Measurements from ENCODE around the gene UBAP2L.
"Not testable (repeated sequence)": the region's sequence is repeated elsewhere in the genome, so short reads cannot be mapped to it uniquely, and the experiment has no call there.

The UBAP2L gene

DNA sequence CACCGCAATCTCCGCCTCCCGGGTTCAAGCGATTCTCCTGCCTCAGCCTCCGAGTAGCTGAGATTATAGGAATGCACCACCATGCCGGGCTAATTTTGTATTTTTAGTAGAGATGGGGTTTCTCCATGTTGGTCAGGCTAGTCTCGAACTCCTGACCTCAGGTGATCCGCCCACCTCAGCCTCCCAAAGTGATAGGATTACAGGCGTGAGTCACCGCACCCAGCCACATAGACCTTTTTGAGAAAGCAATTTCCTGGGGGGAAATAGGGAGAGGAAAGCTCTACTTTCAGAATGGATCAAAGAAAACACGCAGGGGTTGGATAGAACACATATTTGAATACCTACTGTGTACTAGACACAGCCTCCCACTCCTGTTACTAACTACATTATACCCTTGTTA lies 15.0 kb upstream of the UBAP2L start:
- not testable (repeated sequence) for DNase-seq (ENCODE audit: low read depth)

DNA sequence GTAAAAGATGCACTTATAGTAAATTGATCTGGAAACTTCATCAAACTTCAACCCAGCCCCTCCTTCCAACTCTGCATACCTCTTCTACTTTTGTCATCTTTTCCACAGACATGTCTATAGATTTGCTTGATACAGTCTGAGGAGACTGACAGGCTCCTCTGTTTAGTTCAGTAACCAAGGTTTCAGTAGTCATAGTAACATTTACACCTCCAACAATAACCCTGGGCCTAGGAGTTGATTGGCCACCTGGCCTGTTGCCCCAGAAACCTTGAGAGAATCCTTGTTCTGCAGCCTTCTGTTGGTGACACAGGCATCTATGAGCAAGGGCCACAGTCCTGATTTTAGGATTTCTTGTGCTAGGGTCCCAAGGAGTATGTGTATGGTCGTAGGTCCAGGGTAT lies 14.6 kb upstream of the UBAP2L start, which contains the start of gene CFAP141:
Gene CFAP141 (minus strand): TSS at position 138 of the 400 bp plus-strand sequence. CDS start 26 bp downstream, at position 112.
- DNase-seq (ENCODE audit: low read depth) = no peak

DNA sequence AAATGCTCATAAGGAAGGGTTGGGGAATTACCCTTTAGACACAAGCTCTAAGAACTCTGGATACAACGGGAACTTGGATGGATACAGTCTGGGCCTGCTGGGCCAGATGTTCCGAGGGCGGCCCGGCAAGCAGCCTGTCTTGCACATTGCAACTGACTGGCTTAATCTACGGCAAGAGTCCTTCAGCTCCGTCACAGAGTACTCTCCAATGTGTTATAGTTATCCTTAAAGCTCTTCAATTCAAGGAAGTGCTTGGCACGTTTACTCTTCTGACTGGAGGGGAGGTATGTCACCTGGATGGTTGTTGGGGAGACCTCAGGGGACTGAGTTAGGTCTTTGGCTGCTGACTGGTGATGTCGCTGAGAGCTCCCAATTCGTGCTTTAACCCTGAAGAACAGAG lies 13.5 kb upstream of the UBAP2L start:
- DNase-seq (ENCODE audit: low read depth) = no peak

DNA sequence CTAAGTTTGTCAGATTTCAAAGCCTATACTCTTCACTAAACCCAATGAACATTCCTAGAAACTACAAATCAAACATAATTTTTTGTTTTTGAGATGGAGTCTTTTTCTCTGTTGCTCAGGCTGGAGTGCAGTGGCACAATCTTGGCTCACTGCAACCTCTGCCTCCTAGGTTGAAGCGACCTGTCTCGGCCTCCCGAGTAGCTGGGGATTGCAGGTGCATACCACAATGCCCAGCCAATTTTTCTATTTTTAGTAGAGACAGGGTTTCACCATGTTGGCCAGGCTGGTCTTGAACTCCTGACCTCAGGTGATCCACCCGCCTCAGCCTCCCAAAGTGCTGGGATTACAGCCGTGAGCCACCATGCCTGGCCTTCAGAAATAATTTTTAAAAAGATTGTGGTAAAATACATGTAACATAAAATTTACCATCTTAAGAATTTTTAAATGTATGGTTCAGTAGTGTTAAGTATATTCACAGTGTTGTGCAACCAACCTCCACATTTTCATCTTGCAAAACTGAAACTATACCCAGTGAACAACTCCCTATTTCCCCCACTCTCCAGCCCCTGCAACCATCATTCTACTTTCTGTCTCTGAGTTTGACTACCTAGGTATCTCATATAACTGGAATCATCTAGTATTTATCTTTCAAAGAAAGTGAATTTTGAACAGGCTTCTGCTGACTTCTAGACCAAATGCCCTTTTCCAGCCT lies 11.9 kb upstream of the UBAP2L start:
- no peak for DNase-seq (ENCODE audit: low read depth)

DNA sequence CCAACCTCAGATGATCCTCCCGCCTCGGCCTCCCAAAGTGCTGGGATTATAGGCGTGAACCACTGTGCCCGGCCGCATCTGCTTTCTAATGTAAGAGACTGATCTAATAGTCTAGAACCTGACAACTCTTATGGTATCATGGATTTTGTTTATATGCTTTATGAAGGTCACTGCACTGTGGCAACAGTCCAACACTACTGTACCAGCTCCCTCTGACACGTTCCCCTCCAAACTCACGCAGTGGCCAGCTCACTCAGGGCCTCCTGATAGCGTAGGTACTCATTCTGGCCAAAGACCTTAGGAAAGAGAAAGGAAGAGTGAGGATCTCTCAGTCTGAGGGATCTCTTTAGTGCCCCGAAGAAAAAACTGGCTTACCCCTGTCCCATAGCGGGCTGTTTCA lies 8.7 kb upstream of the UBAP2L start:
- no peak for DNase-seq (ENCODE audit: low read depth)

DNA sequence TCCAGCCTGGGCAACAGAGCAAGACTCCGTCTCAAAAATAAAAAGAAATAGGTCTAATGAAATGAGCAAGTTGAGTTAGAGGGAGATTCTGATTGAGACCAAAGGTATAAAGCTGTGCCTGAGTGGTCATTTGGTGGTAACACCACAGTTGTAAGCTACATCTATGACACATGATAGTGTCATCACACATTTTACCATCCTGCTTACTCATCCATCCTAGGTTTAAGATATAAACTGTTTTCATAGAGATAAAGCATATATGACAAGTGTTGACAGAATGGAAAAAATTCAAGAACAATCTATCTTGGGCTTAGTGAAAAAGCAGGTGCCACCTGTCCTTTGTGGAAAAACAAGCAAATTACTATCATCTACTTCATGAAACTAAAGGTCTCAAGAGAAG lies 7.5 kb upstream of the UBAP2L start:
- DNase-seq (ENCODE audit: low read depth) = no peak

DNA sequence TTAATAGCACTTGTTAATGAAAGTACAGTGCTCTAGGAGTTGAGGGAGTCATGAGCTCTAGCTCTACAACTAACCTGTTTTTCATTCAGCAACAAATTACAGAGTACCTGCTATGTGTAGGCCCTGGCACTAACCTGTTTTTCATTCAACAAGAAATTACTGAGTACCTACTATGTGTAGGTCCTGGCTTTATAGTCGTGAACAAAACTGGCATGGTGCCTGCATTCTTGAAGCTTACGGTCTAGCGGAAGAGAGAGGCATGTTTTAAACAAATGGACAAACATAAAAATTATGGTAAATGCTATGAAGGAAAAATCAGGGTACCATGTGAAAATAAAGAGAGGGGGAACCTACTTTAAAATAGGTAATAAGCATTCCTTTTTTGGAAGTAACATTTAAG lies 2.2 kb upstream of the UBAP2L start:
- no peak for DNase-seq (ENCODE audit: low read depth)

DNA sequence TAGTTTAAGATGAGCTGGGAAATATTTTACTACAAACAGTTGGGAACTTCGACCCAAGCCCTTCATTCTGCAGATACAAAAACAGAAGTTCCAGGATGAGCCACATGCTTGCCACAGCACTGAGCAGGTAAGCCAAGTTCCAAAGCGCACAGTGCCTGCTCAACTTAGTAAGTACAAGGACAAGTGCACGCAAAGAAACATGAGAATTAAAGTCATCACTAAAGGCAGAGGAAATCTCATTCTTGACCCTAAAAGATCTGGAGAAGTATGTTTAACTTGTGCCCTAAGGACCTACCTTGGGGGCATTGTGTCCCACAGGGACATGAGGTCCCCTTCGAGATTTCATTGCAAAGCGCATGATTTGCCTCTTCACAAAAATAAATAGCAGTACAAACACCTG lies 1.2 kb upstream of the UBAP2L start:
- no peak for DNase-seq (ENCODE audit: low read depth)

DNA sequence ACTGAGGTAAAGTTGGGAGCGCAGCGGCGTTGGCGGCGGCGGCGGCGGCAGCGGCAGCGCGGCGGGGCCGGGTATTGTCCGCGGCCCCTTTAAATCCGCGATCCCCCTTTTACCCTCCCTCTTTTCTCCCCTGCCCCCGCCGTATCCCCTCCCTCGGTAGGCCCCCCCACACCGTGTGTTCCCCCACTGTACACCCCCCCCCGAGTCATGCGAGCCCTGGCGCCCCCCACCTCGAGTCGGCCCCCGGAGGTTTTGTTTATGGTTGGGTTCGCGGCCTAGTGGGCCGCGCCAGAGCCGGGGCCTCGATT lies 169 bp downstream of the UBAP2L start:
- no peak for DNase-seq (ENCODE audit: low read depth)

DNA sequence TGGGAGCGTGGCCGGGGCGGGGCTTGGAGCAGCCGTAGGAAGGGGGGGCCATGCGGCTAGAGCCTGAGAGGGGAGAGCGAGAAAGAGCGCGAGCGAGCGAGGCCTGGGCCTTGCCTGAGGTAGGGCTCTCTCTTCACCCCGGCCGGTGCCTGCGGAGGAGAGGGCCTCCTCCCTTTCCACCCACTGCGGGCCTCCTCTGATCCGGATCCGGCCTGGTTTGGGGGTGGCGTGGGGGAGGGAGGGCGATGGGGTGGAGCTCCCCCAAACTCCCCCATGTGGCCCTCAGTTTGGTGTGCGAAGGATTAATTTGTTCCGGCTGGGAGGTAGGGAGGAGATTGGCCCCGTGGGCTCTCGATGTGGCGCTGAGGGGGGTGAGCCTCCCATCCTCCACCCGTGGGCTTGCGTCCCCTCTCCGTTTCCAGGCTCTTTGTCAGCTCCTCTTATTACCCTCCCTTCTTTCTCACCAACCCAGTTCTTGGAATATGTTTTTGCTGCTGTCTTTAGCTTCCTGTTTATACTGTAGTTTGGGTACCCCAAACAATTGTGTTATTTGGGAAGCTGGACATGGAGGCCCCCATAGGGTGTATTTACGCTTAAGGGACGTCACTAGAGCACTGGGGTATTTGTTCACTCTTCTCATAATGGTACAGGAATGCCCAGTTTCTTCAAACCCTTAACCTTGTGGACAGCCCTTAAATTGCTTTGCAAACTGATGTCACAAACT lies 685 bp downstream of the UBAP2L start:
- DNase-seq (ENCODE audit: low read depth) = no peak

DNA sequence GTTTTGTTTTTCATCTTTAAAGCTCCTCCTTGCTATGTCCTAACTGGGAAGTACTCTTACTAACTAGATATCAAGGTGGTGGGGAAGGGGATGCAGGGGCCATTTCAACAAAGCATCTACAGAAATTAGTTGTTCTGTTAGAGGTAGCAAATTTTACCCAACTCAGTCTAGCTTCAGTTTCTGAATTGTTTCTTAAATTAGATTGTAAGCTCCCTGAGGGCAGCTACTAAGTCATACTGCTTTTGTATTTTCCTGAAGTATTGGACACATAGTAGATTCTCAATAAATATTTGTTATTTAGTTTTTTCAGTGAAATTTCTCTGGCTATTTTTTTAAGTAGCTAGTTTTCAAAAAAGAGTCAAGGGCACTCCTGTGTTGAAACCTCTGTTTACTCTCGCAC lies 1.8 kb downstream of the UBAP2L start:
- no peak for DNase-seq (ENCODE audit: low read depth)

DNA sequence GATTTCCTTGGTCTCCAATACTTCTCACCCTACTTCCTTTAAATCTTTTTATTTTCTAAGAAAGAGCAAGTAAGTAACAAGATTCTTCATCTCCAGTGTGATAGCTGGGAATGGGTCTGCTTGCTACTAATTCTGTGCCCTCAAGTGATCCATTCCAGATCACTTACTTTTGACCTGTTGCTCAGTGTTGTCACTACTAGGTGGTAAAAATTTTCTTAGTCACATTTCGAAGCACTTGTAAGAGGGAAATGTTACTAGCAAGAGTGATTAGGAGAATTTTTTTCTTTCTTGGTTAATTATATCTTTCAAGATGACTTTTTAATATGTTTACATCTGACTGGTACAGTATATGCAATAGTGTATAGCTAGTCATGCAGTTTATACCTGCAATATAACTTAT lies 2.2 kb downstream of the UBAP2L start:
- DNase-seq (ENCODE audit: low read depth) = no peak

DNA sequence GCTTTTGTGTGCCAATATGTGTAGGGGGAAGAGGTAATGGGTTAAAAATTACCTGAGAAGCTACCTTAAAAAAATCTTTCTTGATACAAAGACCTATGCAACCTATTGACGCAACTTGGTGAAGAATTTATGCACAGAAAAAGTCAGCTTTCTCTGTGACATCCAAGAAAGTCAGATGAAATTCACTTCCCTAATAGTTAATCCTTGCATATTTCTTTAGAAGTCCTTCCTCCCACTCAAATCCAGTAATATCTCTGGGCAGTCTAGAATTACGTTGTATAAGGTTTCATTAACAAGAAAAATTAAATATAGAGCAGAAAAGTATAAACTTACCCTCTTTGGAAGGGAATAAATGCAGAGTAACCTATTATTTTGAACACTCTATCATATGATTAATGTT lies 2.9 kb downstream of the UBAP2L start:
- no peak for DNase-seq (ENCODE audit: low read depth)

DNA sequence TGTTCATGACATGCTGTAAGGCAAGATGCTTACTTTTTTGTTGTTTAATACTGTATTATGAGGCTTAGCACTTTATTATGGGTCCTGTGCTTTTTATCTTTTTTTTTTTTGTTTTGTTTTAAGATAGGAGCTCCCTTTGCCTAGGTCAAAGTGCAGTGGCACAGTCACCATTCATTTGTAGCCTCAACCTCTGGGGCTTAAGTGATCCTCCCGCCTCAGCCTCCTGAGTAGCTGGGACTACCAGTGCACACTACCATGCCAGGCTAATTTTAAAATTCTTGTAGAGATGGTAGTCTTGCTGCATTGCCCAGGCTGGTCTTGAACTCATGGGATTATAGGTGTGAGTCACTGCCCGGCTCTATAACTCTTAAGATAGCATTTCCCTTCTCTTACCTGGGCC lies 4.6 kb downstream of the UBAP2L start:
- DNase-seq (ENCODE audit: low read depth) = no peak

DNA sequence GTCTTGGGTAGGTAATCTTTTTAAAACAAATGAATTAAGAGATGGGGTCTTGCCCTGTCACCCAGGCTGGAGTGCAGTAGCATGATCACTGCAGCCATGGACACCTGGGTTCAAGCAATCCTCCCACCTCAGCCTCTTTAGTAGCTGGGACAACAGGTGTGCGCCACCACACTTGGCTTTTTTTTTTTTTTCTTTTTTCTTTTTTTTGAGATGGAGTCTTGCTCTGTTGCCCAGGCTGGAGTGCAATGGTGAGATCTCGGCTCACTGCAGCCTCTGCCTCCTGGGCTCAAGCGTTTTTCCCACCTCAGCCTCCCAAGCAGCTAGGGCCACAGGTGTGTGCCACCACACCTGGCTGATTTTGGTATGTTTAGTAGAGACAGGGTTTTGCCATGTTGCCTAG lies 10.4 kb downstream of the UBAP2L start:
- not testable (repeated sequence) for DNase-seq (ENCODE audit: low read depth)

DNA sequence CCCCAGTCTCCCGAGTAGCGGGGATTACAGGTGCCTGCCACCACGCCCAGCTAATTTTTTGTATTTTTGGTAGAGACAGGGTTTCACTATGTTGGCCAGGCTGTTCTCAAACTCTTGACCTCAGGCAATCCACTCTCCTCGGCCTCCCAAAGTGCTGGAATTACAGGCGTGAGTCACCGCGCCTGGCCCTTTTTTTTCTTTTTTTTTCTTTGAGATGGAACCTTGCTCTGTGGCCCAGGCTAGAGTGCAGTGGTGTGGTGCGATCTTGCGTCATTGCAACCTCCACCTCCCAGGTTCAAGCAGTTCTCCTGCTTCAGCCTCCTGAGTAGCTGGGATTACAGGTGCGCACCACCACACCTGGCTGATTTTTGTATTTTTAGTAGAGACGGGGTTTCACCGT lies 12.4 kb downstream of the UBAP2L start:
- DNase-seq (ENCODE audit: low read depth) = not testable (repeated sequence)

DNA sequence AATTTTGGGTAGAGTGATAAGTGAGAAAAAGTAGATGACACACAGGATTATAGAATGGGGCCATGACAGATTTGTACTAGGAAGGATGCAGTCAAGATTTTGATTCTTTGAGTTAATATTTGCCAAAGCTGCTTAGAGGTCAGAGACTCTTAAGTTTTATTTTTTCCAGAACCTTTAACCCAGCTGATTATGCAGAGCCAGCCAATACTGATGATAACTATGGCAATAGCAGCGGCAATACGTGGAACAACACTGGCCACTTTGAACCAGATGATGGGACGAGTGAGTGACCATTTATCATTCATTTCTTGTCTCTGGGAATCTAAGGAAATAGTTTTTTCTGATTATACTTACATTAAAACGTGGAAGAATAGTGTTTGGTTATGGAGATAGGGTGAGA lies 16.1 kb downstream of the UBAP2L start:
- no peak for DNase-seq (ENCODE audit: low read depth)

DNA sequence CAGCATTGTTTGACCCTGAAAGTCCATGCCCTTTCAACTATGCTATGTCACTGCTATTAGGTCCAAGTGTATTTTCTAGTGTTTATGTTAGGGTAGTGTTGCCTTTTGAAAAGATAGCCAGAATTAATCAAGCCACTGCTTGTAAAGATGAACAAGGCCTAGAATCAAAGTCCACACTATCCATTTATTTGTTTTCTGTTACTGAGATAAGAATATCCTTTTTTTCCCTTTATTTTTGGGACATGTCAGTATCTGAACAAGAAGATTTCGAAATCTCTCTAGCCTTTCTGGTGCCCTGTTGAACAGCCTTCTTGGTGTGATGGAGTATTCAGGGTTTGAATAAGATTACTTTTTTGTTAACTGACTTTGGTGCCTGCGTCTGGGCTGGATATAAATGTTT lies 16.7 kb downstream of the UBAP2L start:
- DNase-seq (ENCODE audit: low read depth) = no peak

DNA sequence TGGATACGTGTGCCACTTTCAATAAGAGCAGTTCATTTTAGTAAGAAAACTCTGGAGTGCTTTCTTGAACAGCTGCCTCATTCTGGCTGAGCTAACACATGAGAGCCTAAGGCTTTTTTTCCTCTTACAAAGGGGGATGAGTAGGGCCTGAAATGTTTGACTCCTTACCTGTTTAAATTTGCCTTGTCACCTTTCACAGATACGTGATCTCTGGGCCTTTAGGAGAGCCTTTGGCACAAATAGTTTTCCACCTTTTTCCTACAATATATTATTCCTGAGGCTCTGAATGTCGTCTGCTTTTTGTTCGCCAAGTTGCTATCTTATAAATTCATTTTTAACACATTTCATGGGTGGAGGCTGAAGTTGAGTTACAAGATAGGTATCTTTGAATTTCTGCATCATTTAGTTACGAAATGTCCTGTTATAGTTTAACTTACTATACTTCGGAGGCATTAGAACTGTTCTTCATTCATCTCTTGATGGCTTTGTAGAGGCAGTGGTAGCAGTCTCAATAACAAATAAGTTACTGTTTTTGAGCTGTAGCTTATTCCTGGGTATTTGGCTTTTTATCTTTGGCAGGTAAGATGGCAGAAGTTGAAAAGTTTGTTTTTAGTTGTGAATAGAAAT lies 17.2 kb downstream of the UBAP2L start:
- DNase-seq (ENCODE audit: low read depth) = no peak

DNA sequence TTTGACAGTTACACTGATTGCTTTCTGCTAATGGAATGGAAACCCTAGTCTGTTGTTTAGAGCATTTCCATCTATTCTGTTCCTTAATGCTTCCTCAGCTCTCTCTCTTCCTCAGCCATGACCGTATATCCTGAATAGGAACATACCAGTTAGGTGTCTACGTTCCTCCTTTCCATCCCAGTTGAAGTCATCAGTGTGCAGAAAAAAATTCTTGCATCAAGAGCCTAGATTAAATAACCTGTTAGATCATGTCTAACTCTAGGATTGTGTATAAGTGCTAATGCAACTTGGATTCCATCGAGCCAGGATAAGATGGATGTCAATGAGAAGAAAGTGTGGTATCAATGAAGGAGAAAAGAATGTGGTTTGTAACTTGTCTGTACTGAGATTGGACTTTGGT lies 18.7 kb downstream of the UBAP2L start:
- DNase-seq (ENCODE audit: low read depth) = no peak

DNA sequence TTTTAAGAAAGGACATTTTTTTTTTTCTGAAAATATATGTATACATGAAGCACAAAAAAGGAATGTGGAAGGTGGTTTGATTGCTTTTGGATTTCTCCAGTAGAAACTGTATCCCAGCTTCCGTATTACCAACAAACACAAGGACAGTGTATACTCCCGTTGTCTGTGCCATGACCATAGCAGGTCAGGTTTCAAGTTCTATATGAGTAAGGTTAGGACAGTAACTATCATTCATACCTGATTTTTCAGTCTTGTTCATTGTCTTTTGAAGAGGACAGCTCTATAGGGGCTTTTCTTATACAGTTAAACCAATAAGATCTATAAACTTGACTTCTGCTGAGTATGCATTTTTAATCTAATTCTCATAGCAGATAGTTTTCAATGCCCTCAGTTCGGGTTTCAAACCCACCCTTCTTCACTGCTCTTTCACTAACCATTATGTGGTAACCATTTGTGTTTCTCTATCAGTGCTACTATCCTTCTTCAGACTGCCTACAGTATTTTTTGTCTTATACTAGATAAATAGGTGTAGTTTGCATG lies 19.6 kb downstream of the UBAP2L start:
- no peak for DNase-seq (ENCODE audit: low read depth)

DNA sequence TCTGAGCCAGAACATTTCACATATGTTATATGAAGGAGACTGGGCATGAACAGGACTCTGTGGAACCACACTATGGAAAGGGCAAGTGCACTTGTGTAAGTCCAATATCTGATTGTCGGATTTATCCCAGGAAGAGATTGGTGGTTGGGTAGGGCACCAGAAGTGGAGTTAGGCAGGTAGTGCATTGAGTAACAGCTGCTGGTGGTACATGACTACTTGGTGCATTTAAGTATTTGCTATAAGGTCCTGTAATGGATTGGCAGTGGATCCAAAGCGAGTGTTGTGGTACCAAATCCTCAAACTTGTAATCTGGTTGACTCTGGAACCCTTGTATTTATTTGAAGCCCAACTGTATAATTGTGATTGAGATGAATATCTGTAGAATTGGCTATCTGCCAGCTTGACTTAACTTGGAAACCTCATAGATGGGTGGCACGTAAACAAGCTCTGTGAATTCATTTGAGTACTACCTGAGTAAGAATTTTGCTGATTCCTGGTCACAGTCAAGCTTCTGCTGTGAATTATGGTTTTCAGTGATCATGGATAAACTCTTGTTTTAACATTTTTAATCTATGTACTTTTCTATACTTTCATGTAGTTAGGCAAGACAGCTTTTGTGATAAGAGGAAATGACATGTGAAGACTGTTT lies 21.1 kb downstream of the UBAP2L start:
- DNase-seq (ENCODE audit: low read depth) = no peak

DNA sequence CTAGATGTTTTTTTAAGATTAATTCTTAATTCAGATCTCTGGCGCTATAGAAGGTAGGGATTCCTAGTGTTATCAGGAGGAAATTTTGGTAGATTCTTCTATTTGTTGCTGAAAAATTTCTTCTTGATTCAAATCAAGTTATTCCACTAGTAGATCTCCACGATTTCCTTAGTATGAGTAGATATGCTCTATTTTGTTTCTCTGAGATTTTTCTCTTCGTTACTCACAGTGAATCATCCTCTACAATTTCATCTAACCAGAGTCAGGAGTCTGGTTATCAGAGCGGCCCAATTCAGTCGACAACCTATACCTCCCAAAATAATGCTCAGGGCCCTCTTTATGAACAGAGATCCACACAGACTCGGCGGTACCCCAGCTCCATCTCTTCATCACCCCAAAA lies 32.9 kb downstream of the UBAP2L start:
- no peak for DNase-seq (ENCODE audit: low read depth)
